GM21515 (cell line): ENCODE measurements around the gene HOXD8.

Experiments used
- ATAC-seq: cut with Tn5 transposase; IDR thresholded peaks from one replicate; pipeline ENCODE4 v1.9.1; 2021; ENCODE audit not compliant: unreplicated experiment

Gene HOXD8

DNA sequence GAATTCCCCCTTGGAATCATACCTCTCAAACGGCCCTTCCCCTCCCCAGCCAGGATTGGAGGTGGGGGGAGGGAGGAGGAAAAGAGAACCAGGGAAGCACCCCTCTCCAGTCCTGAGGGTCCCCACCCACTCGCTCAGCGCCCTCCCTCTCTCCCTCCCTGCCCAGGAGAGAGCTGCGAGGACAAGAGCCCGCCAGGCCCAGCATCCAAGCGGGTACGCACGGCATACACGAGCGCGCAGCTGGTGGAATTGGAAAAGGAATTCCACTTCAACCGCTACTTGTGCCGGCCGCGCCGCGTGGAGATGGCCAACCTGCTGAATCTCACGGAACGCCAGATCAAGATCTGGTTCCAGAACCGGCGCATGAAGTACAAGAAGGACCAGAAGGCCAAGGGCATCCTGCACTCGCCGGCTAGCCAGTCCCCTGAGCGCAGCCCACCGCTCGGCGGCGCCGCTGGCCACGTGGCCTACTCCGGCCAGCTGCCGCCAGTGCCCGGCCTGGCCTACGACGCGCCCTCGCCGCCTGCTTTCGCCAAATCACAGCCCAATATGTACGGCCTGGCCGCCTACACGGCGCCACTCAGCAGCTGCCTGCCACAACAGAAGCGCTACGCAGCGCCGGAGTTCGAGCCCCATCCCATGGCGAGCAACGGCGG lies 42.0 kb downstream of the HOXD8 start:
- ATAC-seq, result no peak

DNA sequence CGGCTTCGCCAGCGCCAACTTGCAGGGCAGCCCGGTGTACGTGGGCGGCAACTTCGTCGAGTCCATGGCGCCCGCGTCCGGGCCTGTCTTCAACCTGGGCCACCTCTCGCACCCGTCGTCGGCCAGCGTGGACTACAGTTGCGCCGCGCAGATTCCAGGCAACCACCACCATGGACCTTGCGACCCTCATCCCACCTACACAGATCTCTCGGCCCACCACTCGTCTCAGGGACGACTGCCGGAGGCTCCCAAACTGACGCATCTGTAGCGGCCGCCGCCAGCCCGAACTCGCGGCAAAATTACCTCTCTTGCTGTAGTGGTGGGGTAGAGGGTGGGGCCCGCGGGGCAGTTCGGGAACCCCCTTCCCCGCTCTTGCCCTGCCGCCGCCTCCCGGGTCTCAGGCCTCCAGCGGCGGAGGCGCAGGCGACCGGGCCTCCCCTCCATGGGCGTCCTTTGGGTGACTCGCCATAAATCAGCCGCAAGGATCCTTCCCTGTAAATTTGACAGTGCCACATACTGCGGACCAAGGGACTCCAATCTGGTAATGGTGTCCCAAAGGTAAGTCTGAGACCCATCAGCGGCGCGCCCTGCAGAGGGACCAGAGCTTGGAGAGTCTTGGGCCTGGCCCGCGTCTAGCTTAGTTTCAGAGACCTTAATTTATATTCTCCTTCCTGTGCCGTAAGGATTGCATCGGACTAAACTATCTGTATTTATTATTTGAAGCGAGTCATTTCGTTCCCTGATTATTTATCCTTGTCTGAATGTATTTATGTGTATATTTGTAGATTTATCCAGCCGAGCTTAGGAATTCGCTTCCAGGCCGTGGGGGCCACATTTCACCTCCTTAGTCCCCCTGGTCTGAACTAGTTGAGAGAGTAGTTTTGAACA lies 42.7 kb downstream of the HOXD8 start:
- no peak for ATAC-seq

DNA sequence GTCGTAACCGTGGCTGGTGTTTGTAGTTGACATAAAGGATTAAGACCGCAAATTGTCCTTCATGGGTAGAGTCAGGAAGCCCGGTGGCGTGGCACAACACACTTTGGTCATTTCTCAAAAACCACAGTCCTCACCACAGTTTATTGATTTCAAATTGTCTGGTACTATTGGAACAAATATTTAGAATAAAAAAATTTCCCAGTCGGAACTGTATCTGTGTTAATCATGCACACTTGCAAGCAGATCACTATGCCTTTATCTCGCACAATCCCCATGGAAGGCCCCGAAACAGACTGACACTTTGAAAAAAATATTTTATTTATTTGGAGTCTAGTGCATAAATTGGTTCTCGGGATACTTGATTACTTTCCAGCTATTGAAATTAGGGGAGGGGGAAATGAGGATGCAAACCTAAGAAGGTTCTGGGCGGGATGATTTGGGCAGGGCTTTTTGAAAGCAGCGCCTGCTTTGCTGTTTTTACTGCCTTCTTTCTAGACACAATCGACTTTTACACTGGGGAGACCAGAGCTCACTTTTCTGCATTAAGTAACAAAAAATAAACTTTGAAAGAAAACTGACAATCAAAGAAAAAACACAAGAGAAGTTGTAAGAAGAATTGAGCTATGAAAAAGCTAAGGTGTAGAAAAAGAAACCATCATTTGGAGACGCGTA lies 43.5 kb downstream of the HOXD8 start:
- ATAC-seq, result no peak

DNA sequence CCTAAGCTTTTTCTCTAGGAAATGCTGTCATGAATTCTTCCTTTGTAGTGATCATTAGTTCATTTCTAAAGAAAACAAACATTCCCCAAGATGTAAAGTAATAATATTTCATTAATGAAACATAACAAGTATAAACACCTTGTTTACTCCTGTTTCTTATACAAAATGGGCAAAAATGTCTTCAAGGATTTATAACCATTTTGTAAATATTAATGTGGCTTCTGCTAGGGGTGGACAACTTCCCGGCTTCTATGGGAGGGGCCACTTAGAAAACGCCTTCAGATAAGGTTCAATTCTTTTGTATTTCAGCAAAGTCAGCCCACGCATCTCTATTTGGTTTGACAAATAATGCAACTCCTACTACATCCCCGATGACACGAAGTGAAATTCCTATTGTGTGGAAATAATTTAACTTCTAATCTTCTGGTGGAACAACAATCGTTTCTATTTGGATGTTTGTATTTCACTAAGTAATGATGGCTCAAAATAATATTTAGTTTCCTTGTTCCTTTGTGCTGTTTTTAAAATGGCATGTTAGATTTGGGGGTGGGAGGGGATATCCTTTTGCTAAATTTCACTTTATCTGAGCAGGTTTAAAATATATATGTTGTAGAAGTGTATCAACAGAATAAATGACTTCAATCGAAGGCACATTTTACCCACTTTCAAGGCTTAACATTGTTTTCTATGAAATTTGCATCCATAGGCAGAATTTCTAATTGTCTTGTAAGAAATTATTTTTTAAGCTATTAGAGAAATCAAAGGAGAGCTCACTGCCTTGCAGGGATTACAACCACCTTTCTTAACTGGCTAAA lies 44.3 kb downstream of the HOXD8 start:
- ATAC-seq, result no peak

DNA sequence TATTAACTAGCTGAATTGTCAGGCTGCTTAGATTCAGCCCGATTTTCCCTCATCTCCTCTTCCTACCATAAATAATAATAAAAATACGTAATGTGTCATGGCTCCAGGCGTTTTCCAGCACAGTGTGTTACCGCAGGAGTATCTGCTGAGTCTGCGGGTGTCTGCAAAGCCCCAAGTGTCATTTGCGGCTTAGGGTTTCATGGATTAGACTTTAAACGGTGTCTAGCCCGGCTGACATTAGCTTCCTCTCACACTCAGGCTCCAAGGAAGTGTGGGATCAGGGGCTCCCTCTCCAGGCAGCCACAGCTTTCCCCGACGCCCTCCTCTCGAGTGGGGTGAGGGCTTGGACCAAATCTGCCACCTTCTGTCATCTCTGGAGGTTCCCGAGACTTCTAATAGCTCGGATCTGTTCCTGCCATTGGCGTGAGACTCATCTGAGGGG lies 44.9 kb downstream of the HOXD8 start:
- ATAC-seq, result no peak

DNA sequence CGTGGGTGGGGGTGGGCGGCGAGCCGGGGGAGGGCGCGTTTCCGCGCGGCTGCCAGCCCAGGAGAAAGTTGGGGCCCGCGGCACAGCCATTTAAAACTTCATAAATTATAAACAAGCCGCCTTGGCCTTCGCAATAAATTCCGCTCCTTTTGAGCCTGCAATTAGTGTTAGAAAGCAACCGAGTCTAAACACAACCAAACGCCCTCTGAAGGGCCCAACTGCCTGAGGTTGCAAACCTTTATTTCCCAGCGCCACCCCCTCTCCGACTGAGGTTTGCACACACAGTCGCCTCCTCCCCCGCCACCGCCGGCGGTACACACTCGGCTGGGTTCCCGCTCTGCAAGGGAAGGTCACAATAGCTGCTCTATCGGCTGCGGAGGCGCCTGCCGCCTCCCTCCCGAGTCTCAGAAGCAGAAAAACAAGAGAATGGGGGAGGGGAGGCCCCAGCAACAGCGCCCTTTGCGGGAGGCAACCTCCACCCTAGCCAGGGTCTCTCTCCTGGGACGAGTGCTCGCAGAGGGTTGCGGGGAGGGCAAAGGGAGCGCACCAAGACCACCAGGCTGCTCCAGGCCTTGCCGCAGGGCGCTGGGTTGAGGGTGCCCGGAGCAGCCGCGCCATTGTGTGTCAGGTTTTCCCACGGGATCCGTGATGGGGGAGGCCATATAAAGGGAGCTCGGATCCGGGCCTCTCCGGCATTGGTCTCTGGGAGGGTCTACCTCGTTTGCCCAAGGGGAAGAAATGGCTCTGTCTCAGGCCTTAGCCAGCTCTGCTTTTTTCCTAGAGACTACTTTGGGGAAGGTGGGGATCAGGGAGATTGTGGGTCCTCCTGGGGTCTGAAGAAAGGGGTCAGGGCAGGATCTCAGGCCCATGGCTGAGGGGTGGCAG lies 45.6 kb downstream of the HOXD8 start:
- ATAC-seq, result no peak

DNA sequence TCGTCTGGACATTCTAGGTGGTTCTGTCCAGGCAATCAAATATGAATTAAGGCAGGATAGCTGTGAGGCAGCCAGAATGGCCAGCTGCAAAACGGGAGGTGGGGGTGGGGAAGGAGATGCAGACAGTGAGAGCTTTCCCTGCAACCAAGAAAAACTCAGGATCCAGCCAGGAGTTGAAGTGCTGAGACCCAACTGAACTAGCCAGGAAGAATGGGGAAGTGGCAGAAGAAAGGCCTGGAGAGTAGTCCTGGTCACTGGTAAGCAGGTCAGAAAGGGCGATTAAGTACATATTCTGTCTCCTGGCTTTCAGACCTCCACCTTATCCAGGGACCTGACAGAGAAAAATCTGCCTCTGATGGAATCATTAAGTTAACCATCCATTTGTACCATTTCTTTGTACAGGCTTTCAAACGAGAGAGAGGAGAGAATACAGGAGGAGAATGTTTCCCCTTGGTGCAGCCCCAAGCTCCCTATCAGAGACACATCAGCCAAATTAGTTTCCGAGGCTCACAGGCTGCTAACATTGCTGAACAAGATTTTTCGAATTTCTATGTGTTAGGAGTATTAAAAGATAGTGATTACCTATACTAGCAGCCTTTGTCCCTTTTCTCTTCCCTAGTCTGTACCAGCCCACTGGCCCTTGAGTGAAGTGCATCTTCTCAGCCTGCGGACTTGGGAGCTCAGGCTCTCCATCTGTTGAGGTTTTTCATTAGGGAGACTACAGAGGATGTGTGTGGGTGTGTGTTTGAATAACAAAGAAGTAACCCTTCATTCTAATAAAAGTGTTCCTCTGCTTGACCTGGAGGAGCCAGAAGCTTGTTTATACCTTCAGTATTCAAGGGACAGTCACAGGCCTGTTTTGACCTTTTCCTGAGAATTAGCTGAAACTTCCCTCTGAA lies 46.5 kb downstream of the HOXD8 start:
- ATAC-seq, result no peak

DNA sequence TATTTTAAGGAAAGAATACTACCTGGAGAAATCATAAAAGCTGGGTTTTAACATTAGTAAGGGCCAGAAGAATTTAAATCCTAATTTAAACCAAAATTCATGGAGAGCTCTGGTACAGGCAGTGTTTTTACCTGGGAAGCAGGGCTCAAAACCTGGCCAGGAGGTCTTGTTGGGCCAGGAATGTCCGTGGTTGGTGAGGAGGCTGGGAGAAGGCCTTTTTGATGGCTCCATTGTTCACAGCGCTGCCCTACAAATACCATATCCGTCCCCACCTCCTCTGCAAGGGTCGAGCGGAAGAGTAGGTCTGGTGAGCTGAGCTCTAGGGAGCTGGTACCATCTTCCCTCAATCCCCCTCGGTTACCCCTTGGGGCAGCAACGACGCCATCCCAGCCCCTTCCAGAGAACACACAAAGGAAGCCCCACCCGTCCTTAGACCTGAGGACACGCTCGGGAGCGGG lies 48.1 kb downstream of the HOXD8 start:
- no peak for ATAC-seq

DNA sequence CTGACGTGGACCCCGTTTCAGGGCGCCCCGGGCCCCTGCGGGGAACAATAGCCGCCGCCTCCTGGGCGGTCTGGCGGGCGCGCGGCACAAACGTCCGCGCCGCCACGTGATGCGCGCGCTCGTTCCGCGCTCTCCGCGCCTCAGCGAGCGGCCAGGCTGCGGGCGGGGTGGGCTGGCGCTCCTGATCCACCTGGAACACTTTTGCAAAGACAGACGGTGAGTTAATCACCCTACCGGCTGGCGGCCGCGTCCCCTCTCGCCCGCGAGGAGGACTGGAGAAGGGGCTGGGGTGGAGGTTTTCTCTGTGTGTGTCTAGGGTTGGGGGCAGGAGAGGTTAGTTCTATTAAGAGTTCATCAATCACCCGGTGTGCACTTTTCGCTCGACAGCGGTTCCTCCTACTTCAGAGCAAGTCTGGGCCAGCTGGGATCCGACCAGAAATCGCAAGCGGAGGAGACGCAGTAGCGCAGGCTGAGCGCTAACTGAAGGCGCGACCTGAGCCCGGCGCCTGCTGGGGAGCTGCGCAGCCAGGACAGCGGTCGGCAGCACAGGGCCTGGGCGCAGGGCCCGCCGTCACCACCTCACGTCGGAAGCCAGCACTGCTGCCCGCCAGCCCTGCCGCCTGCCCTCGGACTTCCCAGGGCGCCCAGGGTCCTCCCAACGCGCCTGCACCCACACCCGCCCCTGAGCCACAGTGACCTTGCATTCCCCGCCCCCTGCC lies 48.7 kb downstream of the HOXD8 start:
- no peak for ATAC-seq

DNA sequence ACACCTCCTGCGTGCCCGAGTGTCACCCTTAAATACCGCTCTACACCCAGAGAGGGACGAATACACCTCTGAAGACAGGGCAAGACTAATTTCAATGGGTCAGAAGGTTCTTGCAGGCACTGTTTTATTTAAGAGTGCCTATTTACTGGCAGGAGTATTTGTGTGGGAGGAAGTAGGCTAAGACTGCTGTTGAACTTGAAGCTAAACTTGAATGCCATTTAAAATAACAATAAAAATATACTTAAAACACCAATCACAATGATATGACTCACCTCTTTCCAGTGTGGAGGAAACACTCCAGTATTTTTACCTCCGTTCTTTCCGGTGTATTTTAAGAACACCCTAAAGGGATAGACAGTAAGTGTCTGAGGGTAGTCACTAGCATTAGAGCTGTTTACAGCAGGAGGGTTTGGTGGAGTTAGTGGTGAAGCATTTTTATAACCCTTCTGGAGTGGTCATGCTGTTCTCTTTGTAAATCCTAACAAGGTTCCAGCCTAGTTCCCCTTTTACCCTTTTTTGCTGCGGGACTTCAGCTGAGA lies 49.3 kb downstream of the HOXD8 start:
- ATAC-seq, result no peak

DNA sequence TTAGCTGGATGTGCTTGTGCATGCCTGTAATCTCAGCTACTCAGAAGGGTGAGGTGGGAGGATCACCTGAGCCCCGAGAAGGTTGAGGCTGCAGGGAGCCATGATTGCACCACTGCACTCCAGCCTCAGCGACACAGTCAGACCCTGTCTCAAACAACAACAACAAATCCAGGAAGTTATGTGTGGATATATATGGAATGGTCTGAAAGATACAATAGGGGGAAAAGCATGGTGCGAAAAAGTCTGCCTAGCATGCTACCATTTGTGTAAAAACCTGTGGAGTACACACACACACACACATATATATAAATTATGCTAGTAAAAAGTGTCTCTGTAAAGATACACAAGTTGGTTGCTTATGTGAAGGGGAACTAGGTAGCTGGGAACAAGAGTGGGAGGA lies 52.0 kb downstream of the HOXD8 start:
- no peak for ATAC-seq
